HUES6 (cell line): ENCODE results near the gene BLID.

Experiments used
- H3K27ac ChIP-seq: 2 replicates; pipeline ENCODE4 v1.7.0; 2013; ENCODE audit warnings: low read depth, mild to moderate bottlenecking, low read length, inconsistent platforms
- H3K27me3 ChIP-seq: 2 replicates; pipeline ENCODE4 v1.6.1; 2013; ENCODE audit warnings: low read length; ENCODE audit not compliant: control insufficient read depth, insufficient read depth
- H3K36me3 ChIP-seq: 2 replicates; pipeline ENCODE4 v1.6.1; 2013; ENCODE audit warnings: low read length; ENCODE audit not compliant: control insufficient read depth, insufficient read depth
- H3K4me1 ChIP-seq: 2 replicates; pipeline ENCODE4 v1.6.1; 2013; ENCODE audit warnings: low read length; ENCODE audit not compliant: control insufficient read depth, insufficient read depth
- H3K4me3 ChIP-seq: 2 replicates; pipeline ENCODE4 v1.5.1; 2013; ENCODE audit warnings: low read depth, low read length
- H3K9ac ChIP-seq: one replicate; pipeline ENCODE4 v1.6.1; 2013; ENCODE audit warnings: mild to moderate bottlenecking, low read length
- H3K9me3 ChIP-seq: 2 replicates; pipeline ENCODE4 v1.6.1; 2013; ENCODE audit warnings: low read depth, low read length; ENCODE audit not compliant: control insufficient read depth, insufficient read depth

The BLID gene

DNA sequence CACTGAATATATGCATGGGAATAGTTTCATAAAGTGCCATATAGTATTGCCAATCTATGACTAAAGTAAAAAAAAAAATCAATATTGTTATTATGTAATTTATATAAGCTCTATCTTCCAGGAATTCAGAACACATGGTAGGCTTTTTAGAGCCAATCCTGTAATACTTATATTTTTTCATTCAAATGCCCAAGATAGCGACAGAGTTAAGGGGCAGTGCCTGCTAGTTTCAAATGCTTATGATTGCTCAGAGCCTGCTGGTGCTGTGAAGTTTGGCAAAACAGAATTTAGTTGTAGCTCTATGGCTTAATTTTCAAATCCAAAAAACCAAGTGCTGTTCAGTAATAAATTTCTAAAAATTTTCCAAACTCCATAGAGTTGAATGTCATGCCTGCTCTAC is 39.0 kb upstream of the BLID start:
- Histone ChIP-seq H3K27ac (no peak overlapping the region), H3K9ac (no peak overlapping the region), H3K27me3 (no peaks in the 10 kb centered on the region; the same call in 1 of the 2 replicates), H3K4me3 (no peak overlapping the region), H3K36me3 (no peaks in the 10 kb centered on the region), H3K9me3 (no peaks in the 10 kb centered on the region), H3K4me1 (peaks cover 8% of the 10 kb centered on the region)

DNA sequence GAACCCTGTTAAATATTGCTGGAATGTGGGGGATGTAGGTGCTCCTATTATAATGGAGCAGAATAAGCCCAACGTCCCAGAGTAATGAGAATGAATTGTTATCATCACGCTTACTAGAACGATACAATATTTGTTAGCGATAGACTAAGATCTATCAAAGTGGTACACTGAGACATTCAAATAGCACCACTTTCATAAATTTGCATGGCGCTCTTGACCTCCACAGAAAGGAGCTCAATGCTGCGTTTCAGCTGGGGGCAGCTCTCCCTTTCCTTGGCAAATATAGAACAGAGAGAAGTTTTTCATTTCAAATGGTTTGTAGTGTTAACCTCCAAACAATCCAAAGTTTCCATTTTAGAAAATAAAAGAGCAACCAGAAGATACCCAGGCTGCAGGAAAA is 38.2 kb upstream of the BLID start:
- Histone ChIP-seq H3K4me3 (no peak overlapping the region), H3K4me1 (peaks cover 4% of the 10 kb centered on the region), H3K36me3 (no peaks in the 10 kb centered on the region), H3K9ac (no peak overlapping the region), H3K27me3 (no peaks in the 10 kb centered on the region; the same call in 1 of the 2 replicates), H3K9me3 (no peaks in the 10 kb centered on the region), H3K27ac (no peak overlapping the region)

DNA sequence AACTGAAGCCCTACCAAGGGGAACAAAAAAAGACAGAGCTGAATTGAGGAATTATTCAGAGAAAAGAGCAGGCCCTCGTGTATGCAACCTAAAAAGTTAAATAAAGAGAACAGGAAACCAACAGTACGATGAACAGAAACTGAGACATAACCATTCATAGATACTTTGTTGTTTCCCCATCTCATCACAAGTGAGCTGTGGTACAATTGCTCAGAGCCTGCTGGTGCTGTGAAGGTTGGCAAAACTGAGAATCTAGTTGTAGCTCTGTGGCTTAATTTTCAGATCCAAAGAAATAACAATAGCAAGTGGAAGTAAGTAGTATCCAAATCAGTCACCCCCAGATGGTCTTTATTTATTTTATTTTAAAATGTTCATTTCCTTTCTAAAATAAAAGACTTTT is 37.7 kb upstream of the BLID start:
- no peaks in the 10 kb centered on the region for H3K9me3 ChIP-seq
- H3K9ac ChIP-seq = no peak overlapping the region
- H3K36me3 ChIP-seq = no peaks in the 10 kb centered on the region
- no peak overlapping the region for H3K4me3 ChIP-seq
- no peaks in the 10 kb centered on the region for H3K4me1 ChIP-seq
- H3K27me3 ChIP-seq = no peaks in the 10 kb centered on the region; the same call in 1 of the 2 replicates
- no peak overlapping the region for H3K27ac ChIP-seq

DNA sequence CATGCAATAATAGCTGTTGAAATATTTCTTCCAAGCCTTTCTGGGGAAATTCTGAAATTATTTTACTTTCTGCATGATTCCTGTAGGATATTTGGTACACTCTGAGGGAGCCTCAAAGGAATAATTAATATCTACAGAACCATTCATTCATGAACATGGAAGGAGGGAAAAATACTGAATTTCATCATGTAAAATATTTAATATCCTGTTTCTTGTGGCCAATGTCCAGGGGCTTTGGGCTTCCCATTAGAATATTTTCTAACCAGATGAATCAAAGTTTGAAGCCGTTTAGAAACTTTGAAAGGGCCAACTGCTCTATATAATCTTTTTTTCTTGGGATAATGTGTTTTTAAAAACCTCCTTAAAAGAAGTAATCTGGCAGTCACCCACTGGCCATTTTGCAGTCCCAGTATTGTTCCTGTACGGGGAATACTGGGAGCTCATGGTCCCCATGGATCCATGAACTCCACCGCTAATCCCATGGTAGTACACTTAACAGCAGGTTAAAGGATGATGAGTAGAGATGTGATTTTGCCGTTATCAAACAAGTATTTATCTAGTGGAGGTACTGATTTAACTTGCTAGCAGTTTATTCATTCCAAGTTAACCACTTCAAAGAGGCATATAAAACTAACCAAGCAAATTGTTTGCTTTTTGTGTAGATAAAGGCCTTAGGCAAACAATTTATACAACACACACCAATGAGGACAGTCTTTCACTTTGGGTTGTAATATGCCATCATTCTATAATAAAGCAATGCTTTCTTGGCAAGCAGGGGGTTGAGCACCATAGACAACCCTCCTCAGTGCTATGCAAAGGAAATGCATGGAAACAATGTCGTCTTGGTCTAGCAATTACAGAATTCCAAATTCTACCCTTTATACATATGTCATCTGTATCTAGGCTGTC is 34.5 kb upstream of the BLID start:
- Histone ChIP-seq H3K9ac (no peak overlapping the region), H3K4me3 (no peak overlapping the region), H3K4me1 (no peaks in the 10 kb centered on the region), H3K27me3 (no peaks in the 10 kb centered on the region; the same call in 1 of the 2 replicates), H3K36me3 (no peaks in the 10 kb centered on the region), H3K27ac (no peak overlapping the region), H3K9me3 (no peaks in the 10 kb centered on the region)

GRCh38 chr11:122149202-122149601 is 33.2 kb upstream of the BLID start:
- no peak overlapping the region for H3K27ac ChIP-seq
- no peak overlapping the region for H3K4me3 ChIP-seq
- no peaks in the 10 kb centered on the region for H3K36me3 ChIP-seq
- H3K4me1 ChIP-seq = no peaks in the 10 kb centered on the region
- no peaks in the 10 kb centered on the region for H3K9me3 ChIP-seq
- no peak overlapping the region for H3K9ac ChIP-seq
- peaks cover 4% of the 10 kb centered on the region; the same call in 1 of the 2 replicates for H3K27me3 ChIP-seq

- H3K27me3 ChIP-seq = peaks cover 25% of the 10 kb centered on the region
- no peaks in the 10 kb centered on the region for H3K4me1 ChIP-seq
- no peaks in the 10 kb centered on the region for H3K36me3 ChIP-seq
- H3K27ac ChIP-seq = no peak overlapping the region
- H3K9ac ChIP-seq = no peak overlapping the region
- H3K4me3 ChIP-seq = no peak overlapping the region
- H3K9me3 ChIP-seq = no peaks in the 10 kb centered on the region
Observed at GRCh38 chr11:122146475-122146874, 30.5 kb upstream of the BLID start.

DNA sequence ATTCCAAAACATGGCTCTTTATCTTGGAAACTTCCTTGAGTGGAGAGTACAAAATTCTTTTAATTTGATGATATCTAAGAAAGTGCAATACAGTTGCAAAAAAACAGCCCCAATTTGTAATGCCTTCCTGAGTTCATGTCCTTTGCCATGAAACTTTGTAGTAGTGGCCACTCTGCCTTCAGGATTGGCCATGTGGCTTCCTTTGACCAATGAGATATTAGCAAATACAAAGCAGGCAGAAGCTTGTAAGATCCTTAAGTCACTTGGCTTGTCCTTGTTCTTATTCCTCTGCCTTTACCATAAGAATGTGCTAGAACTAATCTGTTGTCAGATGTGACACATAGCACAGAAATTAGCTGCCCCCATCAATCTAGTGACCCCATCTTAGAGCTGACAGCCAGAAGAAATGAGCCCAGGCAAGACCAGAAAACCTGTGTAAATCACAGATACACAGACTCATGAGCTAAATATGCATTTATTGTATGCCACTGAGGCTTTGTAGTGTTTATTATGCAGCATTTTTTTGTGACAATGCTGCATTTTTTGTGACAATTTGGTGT is 29.8 kb upstream of the BLID start:
- H3K4me1 ChIP-seq = no peaks in the 10 kb centered on the region
- no peak overlapping the region for H3K9ac ChIP-seq
- no peaks in the 10 kb centered on the region for H3K36me3 ChIP-seq
- no peak overlapping the region for H3K27ac ChIP-seq
- no peak overlapping the region for H3K4me3 ChIP-seq
- peaks cover 32% of the 10 kb centered on the region for H3K27me3 ChIP-seq
- no peaks in the 10 kb centered on the region for H3K9me3 ChIP-seq

DNA sequence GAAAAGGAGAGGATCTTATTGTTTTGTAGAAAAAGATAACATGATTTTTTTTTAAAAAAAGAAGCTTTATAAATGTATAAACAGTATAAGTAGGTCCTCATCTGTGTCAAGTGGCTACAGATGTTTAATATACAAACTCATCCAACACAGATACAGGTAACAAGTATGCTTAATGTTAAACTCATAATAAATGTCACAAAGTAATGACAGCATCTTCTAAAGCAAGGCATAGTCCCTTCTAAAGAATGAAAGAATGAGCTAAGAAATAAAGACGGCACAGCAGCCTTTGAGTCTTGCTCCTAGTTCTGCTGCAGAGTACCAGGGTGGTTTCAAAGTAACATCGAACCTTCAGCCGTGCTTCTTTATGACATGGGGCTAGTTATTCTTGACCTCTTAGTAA is 28.7 kb upstream of the BLID start:
- H3K27ac ChIP-seq = no peak overlapping the region
- H3K4me3 ChIP-seq = no peak overlapping the region
- H3K36me3 ChIP-seq = no peaks in the 10 kb centered on the region
- no peaks in the 10 kb centered on the region for H3K4me1 ChIP-seq
- H3K27me3 ChIP-seq = peaks cover 42% of the 10 kb centered on the region
- H3K9me3 ChIP-seq = no peaks in the 10 kb centered on the region
- H3K9ac ChIP-seq = no peak overlapping the region

- Histone ChIP-seq H3K36me3 (no peaks in the 10 kb centered on the region), H3K9ac (no peak overlapping the region), H3K27ac (no peak overlapping the region), H3K4me3 (no peak overlapping the region), H3K27me3 (peaks cover 69% of the 10 kb centered on the region), H3K9me3 (no peaks in the 10 kb centered on the region), H3K4me1 (no peaks in the 10 kb centered on the region)
Observed at GRCh38 chr11:122141725-122142124, 25.7 kb upstream of the BLID start.

- H3K27me3 ChIP-seq = peaks cover 69% of the 10 kb centered on the region
- H3K36me3 ChIP-seq = no peaks in the 10 kb centered on the region
- H3K27ac ChIP-seq = no peak overlapping the region
- no peaks in the 10 kb centered on the region for H3K4me1 ChIP-seq
- H3K4me3 ChIP-seq = no peak overlapping the region
- H3K9me3 ChIP-seq = no peaks in the 10 kb centered on the region
- H3K9ac ChIP-seq = no peak overlapping the region
Observed at GRCh38 chr11:122140500-122140899, 24.5 kb upstream of the BLID start.

GRCh38 chr11:122139595-122139866 is 23.5 kb upstream of the BLID start:
- Histone ChIP-seq H3K4me1 (no peaks in the 10 kb centered on the region), H3K36me3 (no peaks in the 10 kb centered on the region), H3K27me3 (peaks cover 65% of the 10 kb centered on the region), H3K4me3 (no peak overlapping the region), H3K27ac (no peak overlapping the region), H3K9me3 (no peaks in the 10 kb centered on the region), H3K9ac (no peak overlapping the region)
